ENCODE data around the gene ASMT.
"Not testable (repeated sequence)": the region's sequence is repeated elsewhere in the genome, so short reads cannot be mapped to it uniquely, and the experiment has no call there.

The ASMT gene

DNA sequence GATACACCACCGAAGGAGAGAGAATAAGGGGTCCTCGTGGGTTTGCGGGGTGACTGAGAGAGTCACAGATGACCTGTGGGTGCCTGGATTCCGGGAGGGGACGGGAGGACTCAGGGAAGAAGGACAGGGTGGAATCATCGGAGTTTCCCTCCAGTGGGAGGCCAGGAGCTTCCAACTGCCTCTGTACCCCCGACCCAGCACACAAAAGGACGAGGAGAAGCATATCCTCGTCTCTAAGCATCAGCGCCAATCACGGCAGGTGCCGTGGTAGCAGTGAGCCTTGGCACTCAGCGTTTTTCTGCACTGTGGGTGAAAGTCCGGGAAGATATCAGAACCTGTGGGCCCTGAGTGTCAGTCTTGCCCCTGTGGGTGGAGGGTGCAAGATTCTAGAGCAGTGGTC lies 62.0 kb downstream of the ASMT start:
- no peak overlapping the region for H3K27ac Mint-ChIP-seq (ENCODE audit: low read depth)
- H3K36me3 Mint-ChIP-seq (ENCODE audit: insufficient read depth) = peaks cover 17% of the 10 kb centered on the region
- ATAC-seq (replicated peaks; ENCODE audit: extremely low read depth, poor library complexity, severe bottlenecking) (no peak), DNase-seq (ENCODE audit: low spot score in 2 of 2) (no peak)
- no peaks in the 10 kb centered on the region for H3K27me3 Mint-ChIP-seq
- H3K9me3 Mint-ChIP-seq = peaks cover under 1% of the 10 kb centered on the region
- peaks cover 28% of the 10 kb centered on the region for H3K4me1 Mint-ChIP-seq
- no peak overlapping the region for H3K4me3 Mint-ChIP-seq

DNA sequence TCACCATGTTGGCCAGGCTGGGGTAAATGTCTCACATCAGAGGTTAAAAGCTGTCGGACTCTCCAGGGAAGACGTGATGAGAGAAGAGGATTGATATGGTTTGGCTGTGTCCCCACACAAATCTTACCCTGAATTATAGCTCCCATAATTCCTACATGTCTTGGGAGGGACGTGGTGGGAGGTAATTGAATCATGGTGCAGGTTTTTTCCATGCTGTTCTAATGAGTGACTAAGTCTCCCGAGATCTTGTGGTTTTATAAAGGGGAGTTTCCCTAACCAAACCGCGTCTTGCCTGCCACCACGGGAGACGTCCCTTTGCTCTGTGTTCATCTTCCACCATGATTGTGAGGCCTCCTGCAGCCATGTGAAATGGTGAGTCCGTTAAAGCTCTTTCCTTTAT lies 64.4 kb downstream of the ASMT start:
- H3K4me1 Mint-ChIP-seq = peaks cover 37% of the 10 kb centered on the region
- peak overlapping the region; percentile 78 for H3K27ac Mint-ChIP-seq (ENCODE audit: low read depth)
- H3K4me3 Mint-ChIP-seq = no peak overlapping the region

DNA sequence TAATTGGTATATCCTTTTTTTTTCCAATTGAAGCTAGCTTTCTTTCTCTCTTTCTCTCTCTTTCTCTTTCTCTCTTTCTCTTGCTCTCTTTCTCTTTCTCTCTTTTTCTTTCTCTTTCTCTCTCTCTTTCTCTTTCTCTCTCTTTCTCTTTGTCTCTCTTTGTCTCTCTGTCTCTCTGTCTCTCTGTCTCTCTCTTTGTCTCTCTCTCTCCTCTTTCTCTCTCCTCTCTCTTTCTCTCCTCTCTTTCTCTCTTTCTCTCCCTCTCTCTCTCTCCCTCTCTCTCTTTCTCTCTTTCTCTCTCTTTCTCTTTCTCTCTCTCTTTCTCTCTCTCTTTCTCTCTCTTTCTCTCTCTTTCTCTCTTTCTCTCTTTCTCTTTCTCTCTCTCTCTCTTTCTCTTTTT lies 66.6 kb downstream of the ASMT start:
- no peak for DNase-seq (ENCODE audit: low spot score in 2 of 2)
- Mint-ChIP-seq H3K9me3 (peaks cover 7% of the 10 kb centered on the region), H3K36me3 (ENCODE audit: insufficient read depth) (peaks cover 31% of the 10 kb centered on the region), H3K4me3 (peak overlapping the region; percentile 72), H3K4me1 (peaks cover 37% of the 10 kb centered on the region), H3K27me3 (no peaks in the 10 kb centered on the region), H3K27ac (ENCODE audit: low read depth) (peak overlapping the region; percentile 99)
- ATAC-seq (replicated peaks; ENCODE audit: extremely low read depth, poor library complexity, severe bottlenecking) = no peak

More for the DNA sequence above, 64.4 kb downstream of the ASMT start:
- H3K36me3 Mint-ChIP-seq (ENCODE audit: insufficient read depth) = peaks cover 31% of the 10 kb centered on the region
- peaks cover 7% of the 10 kb centered on the region for H3K9me3 Mint-ChIP-seq
- peak; percentile 55 for ATAC-seq (replicated peaks; ENCODE audit: extremely low read depth, poor library complexity, severe bottlenecking)
- DNase-seq (ENCODE audit: low spot score in 2 of 2) = no peak
- H3K27me3 Mint-ChIP-seq = no peaks in the 10 kb centered on the region

DNA sequence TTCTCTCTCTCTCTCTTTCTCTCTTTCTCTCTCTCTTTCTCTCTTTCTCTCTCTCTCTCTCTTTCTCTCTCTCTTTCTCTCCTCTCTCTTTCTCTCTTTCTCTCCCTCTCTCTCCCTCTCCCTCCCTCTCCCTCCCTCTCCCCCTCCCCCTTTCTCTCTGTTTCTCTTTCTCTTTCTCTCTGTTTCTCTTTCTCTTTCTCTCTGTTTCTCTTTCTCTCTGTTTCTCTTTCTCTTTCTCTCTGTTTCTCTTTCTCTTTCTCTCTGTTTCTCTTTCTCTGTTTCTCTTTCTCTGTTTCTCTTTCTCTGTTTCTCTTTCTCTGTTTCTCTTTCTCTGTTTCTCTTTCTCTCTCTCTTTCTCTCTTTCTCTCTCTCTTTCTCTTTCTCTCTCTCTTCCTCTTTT lies 67.0 kb downstream of the ASMT start:
- peaks cover 37% of the 10 kb centered on the region for H3K4me1 Mint-ChIP-seq
- peak overlapping the region; percentile 72 for H3K4me3 Mint-ChIP-seq
- not testable (repeated sequence) for DNase-seq (ENCODE audit: low spot score in 2 of 2); H3K27me3 Mint-ChIP-seq; H3K9me3 Mint-ChIP-seq; ATAC-seq (replicated peaks; ENCODE audit: extremely low read depth, poor library complexity, severe bottlenecking)
- H3K27ac Mint-ChIP-seq (ENCODE audit: low read depth) = peak overlapping the region; percentile 99
- peaks cover 34% of the 10 kb centered on the region for H3K36me3 Mint-ChIP-seq (ENCODE audit: insufficient read depth)

DNA sequence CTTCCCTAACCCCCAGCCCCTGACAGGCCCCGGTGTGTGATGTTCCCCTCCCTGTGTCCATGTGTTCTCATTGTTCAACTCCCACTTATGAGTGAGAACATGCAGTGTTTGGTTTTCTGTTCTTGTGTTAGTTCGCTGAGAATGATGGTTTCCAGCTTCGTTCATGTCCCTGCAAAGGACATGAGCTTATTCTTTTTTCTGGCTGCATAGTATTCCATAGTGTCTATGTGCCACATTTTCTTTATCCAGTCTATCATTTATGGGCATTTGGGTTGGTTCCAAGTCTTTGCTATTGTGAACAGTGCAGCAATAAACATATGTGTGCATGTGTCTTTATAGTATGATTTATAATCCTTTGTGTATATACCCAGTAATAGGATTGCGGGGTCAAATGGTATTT lies 67.6 kb downstream of the ASMT start:
- not testable (repeated sequence) for DNase-seq (ENCODE audit: low spot score in 2 of 2); ATAC-seq (replicated peaks; ENCODE audit: extremely low read depth, poor library complexity, severe bottlenecking); H3K27me3 Mint-ChIP-seq; H3K9me3 Mint-ChIP-seq
- Mint-ChIP-seq H3K27ac (ENCODE audit: low read depth) (peak overlapping the region; percentile 99), H3K4me1 (peaks cover 37% of the 10 kb centered on the region), H3K4me3 (peak overlapping the region; percentile 72), H3K36me3 (ENCODE audit: insufficient read depth) (peaks cover 34% of the 10 kb centered on the region)

DNA sequence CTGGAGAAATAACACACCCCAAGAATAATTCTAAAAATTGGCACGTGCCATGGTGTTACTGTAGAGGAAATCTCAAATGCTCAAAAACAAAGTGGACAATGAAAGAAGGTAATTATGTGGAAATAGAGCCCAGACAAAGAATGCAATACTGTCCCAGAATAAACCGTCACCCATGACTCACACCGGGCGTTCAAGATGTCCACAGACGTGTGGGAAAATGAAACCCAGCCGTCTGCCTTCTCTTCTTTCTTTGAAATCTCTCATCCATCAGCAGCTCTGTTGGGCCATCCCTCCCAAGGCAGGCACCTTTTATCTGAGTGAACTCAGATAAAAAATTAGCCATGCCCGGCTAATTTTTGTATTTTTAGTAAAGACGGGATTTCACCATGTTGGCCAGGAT lies 70.0 kb downstream of the ASMT start:
- not testable (repeated sequence) for ATAC-seq (replicated peaks; ENCODE audit: extremely low read depth, poor library complexity, severe bottlenecking); H3K4me3 Mint-ChIP-seq; H3K9me3 Mint-ChIP-seq; H3K27ac Mint-ChIP-seq (ENCODE audit: low read depth); H3K27me3 Mint-ChIP-seq; DNase-seq (ENCODE audit: low spot score in 2 of 2)
- H3K4me1 Mint-ChIP-seq = peaks cover 25% of the 10 kb centered on the region
- H3K36me3 Mint-ChIP-seq (ENCODE audit: insufficient read depth) = peaks cover 32% of the 10 kb centered on the region

DNA sequence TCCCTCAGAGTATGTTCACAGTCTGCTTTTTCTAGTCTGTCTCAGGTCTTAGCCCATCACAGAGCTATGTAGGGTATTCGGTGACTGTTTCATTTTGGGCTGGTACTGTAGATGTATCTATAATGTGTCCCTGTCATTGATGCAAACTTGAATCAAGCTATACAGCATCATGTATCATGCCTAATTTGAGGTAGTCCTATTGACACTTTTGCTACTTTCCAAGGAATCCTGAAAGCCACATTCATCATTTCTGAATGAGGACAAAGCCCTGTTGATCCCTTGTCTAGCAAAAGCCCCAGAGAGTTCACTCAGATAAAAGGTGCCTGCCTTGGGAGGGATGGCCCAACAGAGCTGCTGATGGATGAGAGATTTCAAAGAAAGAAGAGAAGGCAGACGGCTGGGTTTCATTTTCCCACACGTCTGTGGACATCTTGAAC lies 70.6 kb downstream of the ASMT start:
- not testable (repeated sequence) for H3K27ac Mint-ChIP-seq (ENCODE audit: low read depth); DNase-seq (ENCODE audit: low spot score in 2 of 2); H3K27me3 Mint-ChIP-seq; ATAC-seq (replicated peaks; ENCODE audit: extremely low read depth, poor library complexity, severe bottlenecking); H3K9me3 Mint-ChIP-seq; H3K4me3 Mint-ChIP-seq
- peaks cover 28% of the 10 kb centered on the region for H3K36me3 Mint-ChIP-seq (ENCODE audit: insufficient read depth)
- H3K4me1 Mint-ChIP-seq = peaks cover 31% of the 10 kb centered on the region

DNA sequence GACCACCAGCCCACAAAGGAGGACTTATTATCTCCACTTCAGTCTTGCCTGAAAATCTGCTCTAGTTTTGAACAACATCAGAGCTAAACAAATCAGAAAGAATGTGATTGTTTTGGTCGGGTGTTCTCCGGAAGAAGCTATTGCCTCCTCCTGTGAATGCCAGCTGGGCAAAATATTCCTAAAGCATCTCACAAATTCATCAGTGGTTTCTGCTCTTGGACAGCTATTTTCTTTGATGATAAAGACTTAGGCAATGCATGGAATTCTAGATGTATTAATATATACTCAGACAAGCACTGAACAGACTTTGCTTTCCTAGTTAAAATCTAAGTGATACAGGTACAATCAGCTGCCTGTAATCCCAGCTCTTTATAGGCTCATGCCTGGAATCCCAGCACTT lies 71.8 kb downstream of the ASMT start:
- Mint-ChIP-seq H3K27me3 (no peaks in the 10 kb centered on the region), H3K4me3 (no peak overlapping the region), H3K27ac (ENCODE audit: low read depth) (no peak overlapping the region), H3K9me3 (peaks cover 7% of the 10 kb centered on the region), H3K4me1 (peaks cover 28% of the 10 kb centered on the region), H3K36me3 (ENCODE audit: insufficient read depth) (peaks cover 21% of the 10 kb centered on the region)
- ATAC-seq (replicated peaks; ENCODE audit: extremely low read depth, poor library complexity, severe bottlenecking) (no peak), DNase-seq (ENCODE audit: low spot score in 2 of 2) (no peak)

All from central memory CD8-positive, alpha-beta T cell (primary cell).